ENCODE data around the gene NEK9. TPM values are rescaled to one million over a fixed set of nuclear protein-coding genes. Genes with fewer than 3 reads are reported as not detected.
A peak's percentile ranks its signal among the peaks of the same experiment; 100 is the strongest.

NEK9 gene
- total RNA-seq, 1 donor from 2014 or later = 102 TPM

DNA sequence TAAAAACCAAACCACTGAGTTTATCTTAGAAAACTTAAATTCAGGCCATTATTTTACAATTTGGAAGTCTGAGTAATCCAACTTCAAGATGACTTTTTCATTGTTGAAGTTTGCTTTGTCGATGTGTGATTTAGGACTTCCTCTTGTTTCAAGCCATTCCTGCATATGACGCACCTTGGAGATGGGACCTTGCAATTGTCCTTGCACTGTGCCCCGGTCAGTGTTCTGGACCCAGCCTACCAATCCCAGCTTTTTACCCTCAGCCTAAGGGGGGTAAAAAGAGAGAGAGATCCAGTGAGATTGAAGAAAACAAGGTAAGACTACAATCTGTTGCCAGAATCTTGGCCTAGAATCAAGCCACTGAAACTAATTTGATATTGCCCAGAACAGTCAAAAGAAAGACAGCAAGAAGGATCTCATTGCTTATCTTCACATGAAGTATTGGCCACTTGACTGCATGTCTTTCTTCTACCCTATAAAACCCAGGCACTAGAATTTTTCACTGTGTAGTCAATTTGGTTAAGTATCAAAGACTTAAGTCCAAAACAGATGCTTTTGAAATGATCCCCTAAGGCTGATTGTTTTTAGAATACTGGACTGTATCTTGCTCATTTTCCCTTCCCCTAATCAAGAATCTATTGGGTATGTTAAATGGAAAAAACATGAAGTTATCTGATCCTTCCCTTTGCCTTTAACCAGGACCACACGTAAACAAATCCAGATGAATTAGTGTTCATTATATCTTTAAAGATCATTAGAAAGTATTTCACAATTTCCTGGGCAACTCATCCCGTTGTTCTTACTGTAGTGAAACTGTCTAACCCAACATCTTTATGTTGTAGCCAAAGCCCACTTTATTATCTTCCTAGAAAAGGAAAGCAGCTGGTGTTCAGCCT is 73.2 kb downstream of the NEK9 start:
- DNase-seq (ENCODE audit: missing footprints) (no peak), ATAC-seq (no peak)
- intact Hi-C loops (cut with DNase I) = no loop called here

DNA sequence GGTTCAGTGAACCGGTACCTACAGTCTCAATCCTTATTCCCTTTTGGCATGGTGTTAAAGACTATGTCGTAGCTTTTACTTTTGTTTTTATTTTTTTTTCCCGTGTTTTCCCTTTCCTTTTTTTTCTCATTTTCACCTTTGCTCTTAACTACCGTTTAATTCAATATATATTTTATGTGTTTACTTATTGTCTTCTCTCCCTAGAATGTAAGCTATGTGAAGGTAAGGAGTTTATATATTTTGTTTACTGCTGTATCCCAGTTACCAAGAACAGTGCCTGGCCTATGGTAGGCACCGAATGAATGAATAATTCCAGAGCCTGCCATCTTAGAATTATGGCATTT is 75.3 kb downstream of the NEK9 start:
- intact Hi-C loops (cut with DNase I) = loop anchor here (2.0 kb wide), 1 partner anchor 17 kb away; the partner anchor contains the start of gene ZC2HC1C
- ATAC-seq (no peak), DNase-seq (ENCODE audit: missing footprints) (no peak)

DNA sequence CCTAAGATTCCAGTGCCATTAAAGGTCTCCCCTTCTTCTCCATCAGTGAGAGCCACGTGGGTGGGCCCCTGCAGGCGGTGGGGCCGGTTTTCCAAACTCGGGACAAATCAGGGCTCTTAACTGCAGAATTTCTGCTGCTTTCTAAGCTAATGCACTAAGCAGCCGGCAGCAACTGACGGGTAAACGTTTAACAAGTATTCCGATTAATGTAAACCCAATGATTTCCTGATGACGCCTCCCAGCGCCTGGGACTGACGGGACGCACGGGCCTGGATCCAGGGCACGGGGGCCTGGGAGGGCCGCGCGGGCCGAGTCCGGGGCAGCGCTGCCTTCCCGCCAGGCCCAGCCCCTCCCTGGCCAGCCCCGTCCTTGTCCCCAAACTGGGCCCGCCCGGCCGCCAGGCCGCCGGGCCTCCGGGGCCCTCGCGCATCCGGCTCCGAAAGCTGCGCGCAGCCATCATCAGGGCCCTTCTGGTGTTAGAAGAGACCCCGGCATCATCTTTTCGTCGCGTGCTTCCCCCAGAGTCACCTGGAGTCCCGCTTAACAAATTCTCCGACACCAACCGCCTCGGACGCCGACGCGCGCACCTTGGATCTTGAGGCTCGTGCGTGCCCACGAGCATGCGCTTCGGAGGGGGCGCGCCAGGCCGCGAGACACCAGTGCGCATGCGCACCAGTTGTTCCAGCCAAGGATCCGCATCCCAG is 75.8 kb downstream of the NEK9 start, which contains the start of gene MLH3:
Gene MLH3, minus strand, starts transcription at position 616 of the 704 bp plus-strand sequence. CDS start 1,812 bp downstream, outside the sequence.
- intact Hi-C loops (cut with DNase I) = loop anchor here (2.0 kb wide), 1 partner anchor 18 kb away; the partner anchor contains the start of gene ZC2HC1C
- DNase-seq (ENCODE audit: missing footprints) (peak; percentile 92), ATAC-seq (peak; percentile 86)

DNA sequence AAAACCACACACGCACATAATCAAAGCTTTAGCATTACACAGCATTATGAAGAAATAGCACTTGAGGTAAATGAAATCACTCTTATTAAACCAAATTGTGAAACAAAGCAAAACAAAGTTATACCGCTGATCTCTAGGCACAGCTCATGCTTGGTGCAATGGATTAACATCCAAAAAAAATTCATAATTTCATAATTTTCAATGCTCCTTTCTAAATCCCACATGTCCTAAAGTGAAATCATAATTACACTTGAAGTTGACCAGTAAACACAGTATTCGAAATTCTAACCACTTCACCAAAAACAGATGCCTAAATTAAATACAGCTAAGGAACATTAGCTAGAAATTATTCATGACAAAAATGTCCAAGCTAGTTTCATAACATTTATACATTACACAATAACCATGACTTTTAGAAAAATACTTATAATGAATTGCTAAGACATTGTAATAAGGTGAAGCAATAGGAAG is 77.1 kb downstream of the NEK9 start:
- DNase-seq (ENCODE audit: missing footprints) (no peak), ATAC-seq (peak; percentile 14)
- intact Hi-C loops (cut with DNase I) = loop anchor here (2.0 kb wide), 1 partner anchor 19 kb away; the partner anchor contains the start of gene ZC2HC1C

DNA sequence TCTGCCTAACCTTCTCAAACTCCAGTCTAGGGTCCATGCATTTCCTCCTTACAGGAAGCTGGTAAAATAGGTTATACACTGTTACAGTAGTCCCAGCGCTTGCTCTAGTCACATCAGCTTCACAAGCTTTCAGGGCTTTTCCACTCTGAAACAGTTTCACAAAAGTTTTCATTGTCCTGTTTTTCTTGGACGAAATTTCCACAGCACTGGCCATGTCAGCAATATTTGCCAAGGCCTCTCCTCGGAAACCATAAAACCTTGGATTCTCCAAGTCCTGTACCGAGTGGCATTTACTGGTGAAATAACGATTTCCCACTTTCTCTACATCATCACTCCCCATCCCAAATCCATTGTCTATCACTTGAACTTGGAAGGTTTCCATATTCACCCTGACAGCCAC is 77.7 kb downstream of the NEK9 start:
- intact Hi-C loops (cut with DNase I) = no loop called here
- ATAC-seq = peak; percentile 27
- no peak for DNase-seq (ENCODE audit: missing footprints)

DNA sequence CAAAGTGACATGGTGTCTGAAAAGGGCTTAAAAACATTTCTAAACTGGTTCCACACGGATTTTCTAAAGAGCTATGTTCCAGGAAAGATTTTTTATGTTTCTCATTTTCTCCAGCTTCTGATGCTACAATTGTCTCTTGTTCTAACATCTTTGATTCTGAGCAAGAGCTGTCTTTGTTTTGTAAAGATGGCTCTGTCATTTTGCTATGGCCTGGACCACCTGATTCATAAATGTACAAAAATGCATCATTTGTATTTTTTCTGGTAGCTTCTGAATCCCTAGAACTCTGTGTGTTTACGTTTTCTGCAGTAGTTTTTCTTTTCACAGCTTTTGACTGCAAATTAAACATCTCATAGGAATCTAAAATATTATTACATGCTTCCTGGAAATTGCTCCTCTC is 78.7 kb downstream of the NEK9 start:
- intact Hi-C loops (cut with DNase I) = no loop called here
- ATAC-seq (no peak), DNase-seq (ENCODE audit: missing footprints) (no peak)

DNA sequence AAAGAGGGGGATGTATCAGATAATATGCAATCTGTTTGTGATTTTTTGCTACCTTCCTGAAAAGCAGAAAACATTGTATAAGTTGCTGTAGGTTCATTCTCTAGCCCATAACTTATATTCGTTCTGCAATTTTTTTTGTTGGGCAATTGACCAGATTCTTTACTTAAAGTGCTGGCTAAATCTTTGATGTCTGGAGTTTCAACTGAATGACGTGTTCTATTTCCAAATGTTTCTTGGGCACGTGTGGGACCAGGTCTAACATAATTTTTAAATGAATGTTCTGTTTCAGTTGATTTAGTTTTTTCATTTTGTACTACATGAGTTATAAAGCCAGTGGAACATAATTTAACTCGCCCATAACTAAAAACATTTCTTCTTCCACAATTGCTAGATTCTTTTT is 79.3 kb downstream of the NEK9 start:
- no peak for ATAC-seq
- intact Hi-C loops (cut with DNase I) = no loop called here
- DNase-seq (ENCODE audit: missing footprints) = no peak

DNA sequence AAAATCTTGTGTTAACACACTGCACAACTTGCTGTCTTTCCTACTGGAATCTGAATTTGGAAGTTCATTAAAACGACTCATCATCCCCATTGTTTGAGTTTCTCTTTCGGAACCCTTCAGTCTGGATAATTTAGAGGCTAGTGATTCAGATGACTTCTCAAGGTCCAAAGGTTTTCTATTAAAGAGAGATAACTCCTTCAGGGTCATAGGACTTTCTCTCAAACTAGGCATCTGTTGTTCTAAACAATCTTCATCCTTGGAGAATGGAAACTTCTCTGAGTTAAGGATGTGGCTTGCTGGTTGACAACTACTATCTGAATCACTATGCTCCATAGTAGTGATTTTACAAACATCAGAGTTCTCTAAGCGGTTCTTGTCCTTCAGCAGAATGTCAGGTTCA is 79.9 kb downstream of the NEK9 start:
- DNase-seq (ENCODE audit: missing footprints) (no peak), ATAC-seq (no peak)
- intact Hi-C loops (cut with DNase I) = no loop called here

DNA sequence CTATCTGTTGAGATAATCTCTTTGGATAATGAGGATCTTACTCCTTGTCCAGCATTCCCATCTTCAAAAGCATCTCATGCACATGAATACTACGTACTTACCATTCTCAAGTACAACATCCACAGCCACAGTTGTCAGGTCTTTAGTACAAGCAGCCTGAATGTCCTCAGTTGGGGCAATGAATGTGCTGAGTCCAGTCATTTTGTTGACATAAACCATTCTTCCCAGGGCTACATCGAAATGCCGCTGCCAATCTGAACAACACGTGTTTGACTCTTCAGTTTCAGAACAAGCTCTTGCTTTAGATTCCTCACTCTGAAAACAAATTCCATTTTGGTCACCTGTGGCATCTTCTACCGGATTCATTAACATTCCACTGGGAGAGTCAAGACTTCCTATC is 80.6 kb downstream of the NEK9 start:
- intact Hi-C loops (cut with DNase I) = no loop called here
- DNase-seq (ENCODE audit: missing footprints) (no peak), ATAC-seq (no peak)

DNA sequence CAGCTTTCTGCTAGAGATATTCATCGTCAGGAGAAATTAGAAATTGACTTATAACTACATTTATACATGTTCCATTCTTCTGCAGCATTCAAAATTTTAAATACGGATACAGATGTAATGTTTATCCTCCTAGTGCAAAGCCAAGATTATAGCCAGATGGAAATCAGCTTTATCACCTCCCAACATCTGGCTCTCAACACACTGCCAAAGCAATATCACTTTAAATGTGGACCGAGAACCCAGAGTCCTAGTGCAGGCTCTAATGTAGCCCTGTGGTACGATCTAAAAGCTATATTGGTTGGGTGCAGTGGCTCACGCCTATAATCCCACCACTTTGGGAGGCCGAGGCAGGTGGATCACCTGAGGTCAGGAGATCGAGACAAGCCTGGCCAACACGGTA is 82.1 kb downstream of the NEK9 start:
- no peak for ATAC-seq
- DNase-seq (ENCODE audit: missing footprints) = no peak
- intact Hi-C loops (cut with DNase I) = no loop called here

DNA sequence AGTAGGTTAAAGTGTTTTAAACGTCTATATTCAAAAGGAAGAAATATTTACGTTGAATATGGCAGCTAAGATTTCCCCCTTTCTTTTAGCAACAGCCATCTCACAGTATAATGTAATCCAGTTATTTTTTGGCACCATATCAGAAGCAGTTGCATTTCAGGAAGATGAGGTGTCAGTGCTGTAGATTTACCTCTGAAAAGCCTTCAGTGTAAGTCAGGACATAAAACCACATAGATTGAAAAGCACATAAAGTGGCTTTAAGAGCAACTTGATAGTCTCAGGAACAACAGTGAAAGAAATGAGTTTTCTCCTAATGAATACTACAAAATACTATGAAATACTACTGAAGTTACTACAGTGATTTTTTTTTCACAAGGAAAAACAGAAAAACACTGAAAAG is 82.5 kb downstream of the NEK9 start:
- DNase-seq (ENCODE audit: missing footprints) (no peak), ATAC-seq (no peak)
- intact Hi-C loops (cut with DNase I) = no loop called here

DNA sequence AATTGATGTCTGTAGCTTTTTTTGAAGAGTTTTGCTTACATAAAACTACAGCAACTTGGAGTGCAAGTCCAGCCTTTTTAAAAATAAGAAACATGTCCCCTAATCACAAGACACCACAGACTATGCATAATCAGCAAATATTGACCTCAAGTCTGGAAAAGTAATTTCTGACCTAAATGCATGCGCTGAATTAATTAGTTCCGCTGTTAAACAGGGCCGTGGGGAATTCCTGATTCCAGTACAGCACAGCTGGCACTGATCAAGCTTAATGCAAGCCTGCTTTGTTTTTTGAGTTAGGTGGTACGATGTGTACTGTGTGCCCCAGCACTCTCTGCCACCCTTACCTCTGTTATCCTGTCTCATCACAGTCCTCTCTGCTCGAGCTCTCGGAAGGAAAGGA is 84.8 kb downstream of the NEK9 start:
- DNase-seq (ENCODE audit: missing footprints) (no peak), ATAC-seq (no peak)
- intact Hi-C loops (cut with DNase I) = no loop called here

DNA sequence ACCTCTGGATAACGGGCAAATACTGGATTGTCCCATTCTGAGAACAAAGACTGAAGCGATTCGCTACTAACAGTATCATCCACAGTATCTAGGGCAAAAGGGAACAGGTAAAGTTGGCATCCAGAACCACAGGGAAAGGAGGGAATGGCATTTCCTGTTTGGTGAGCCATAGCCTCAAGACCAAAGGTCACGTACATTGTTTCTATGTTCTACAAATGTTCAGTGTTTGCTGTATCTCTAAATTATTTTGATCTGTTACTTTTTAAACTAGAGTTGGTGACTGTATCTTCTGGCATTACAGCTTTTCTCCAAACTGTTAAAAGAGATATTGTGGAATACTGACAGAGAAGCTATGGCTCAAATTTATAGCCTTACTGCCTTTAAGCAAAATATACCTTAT is 85.2 kb downstream of the NEK9 start:
- no peak for DNase-seq (ENCODE audit: missing footprints)
- ATAC-seq = no peak
- intact Hi-C loops (cut with DNase I) = no loop called here

DNA sequence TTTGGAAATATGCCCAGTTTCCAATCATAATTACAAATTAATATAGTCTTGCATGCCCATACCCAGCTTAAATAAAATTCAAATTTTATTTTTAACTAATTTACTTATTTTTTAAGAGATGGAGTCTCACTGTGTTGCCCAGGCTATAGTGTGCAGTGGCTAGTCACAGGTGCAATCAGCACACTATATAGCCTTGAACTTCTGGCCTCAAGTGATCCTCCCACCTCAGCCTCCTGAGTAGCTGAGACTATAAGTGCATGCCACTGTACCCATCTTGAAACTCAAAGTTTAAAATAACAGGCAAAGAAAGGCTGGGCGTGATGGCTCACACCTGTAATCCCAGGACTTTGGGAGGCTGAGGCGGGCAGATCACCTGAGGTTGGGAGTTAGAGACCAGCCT is 85.9 kb downstream of the NEK9 start:
- DNase-seq (ENCODE audit: missing footprints) = no peak
- intact Hi-C loops (cut with DNase I) = no loop called here
- ATAC-seq = no peak

DNA sequence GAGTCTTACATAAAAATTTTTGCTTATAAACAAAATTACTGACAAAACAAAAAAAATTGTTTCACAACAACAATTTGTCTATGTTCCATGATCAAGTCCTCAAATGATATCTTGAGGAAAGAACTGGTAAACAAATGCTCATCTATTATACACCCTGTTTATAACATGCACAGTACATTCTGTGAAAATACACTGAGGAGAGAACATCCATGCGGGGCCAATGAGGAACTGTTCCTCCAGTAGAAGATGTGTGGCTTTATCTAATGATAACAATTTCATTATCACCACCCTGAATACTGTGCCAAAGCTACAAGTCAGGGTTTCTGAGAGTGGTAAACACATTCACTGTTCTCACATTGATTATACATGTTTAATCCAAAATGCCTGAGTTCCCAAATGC is 86.3 kb downstream of the NEK9 start:
- intact Hi-C loops (cut with DNase I) = no loop called here
- ATAC-seq = no peak
- no peak for DNase-seq (ENCODE audit: missing footprints)

DNA sequence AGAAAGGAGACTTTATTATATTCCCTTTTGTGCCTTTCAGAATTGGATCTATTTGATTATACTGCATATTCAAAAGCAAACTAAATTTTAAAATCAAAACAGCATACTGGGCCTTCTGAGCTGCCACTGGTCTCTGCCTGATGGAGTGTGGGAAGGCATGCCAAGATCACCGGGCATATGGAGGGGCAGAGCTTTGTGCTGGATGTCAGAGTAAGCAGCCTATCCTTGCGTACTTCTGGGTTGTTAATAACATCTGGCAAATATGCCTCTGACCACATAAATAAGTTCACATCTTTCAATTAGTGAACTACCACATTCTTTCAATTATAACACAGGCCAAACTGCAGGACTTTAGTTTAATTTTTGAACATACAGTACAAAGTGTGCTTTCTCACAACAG is 93.9 kb downstream of the NEK9 start:
- intact Hi-C loops (cut with DNase I) = no loop called here
- DNase-seq (ENCODE audit: missing footprints) (no peak), ATAC-seq (no peak)

DNA sequence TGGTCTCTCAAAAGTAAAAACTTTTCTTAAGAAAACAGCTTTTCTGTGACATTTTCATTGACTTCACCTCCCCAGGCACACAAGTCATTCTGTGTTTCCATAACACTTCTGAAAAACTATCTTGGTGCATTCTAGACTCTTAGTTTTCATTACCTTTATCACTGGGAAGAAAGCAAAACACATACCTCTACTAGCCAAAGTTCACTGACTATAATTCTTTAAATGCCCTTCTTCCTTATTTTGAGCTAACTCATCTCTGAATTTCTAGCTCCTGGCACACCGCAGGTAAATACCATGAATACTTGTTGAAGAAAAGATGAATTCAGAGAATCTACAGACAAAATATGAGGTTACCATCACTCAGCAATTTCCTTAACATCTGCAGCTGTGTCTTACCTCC is 96.7 kb downstream of the NEK9 start:
- intact Hi-C loops (cut with DNase I) = no loop called here
- ATAC-seq = no peak
- DNase-seq (ENCODE audit: missing footprints) = no peak
